ENCODE data around the gene ZNF774.

DNA sequence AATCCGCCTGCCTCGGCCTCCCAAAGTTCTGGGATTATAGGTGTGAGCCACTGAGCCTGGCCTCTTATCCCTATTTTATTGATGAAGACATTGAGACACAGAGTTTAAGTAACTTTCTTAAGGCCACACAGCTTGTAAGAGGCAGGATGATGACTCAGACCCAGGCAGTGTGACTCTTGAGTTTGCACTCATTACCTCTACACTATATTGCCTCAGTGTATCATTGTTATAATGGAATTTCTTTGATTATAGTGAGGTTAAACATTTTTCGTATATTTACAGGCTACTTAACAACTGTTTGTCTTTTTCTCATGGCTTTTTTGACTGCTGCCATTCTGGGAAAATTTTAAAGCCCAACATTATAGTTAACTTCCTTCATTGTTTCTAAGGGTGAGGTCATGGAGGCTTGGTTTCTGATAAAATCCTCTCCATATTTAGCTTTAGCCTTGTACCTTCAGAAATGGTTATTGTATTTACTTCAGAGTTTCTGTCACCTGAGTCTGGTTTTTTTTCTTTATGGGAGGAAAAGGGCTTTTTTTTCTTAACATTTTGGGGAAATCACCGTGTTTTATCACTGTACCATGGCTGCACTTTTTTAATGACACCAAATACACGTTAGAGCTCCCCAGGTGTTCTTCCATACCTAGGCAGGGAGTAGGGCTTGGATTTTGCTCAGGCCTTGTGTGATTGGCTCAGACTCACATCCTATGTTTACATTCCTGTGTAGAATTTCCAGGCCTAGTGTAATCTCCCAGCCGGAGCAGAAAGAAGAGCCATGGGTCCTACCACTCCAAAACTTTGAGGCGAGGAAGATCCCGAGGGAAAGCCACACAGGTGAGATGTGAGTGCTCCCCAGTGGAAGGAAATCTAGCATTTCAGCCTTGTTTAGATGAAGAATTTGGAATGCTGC, 6.3 kb downstream of the ZNF774 start:
- TF ChIP-seq CTCF (IDR thresholded peaks at IDR 0.05) (no peak), POLR2A (IDR thresholded peaks at IDR 0.05) (no peak), POLR2AphosphoS5 (IDR thresholded peaks at IDR 0.05; ENCODE audit: insufficient read depth in 1 of 2, low read depth in 1 of 2) (no peak)
